GM19468 (cell line): Measurements from ENCODE around the gene CUL3.
"Not testable (repeated sequence)": the region's sequence is repeated elsewhere in the genome, so short reads cannot be mapped to it uniquely, and the experiment has no call there.

Experiments used
- ATAC-seq: cut with Tn5 transposase; IDR thresholded peaks from one replicate; pipeline ENCODE4 v1.9.1; 2021; ENCODE audit warnings: mild to moderate bottlenecking, moderate library complexity, moderate number of reproducible peaks; ENCODE audit not compliant: unreplicated experiment; ENCODE audit errors: extremely low read depth

Gene CUL3

DNA sequence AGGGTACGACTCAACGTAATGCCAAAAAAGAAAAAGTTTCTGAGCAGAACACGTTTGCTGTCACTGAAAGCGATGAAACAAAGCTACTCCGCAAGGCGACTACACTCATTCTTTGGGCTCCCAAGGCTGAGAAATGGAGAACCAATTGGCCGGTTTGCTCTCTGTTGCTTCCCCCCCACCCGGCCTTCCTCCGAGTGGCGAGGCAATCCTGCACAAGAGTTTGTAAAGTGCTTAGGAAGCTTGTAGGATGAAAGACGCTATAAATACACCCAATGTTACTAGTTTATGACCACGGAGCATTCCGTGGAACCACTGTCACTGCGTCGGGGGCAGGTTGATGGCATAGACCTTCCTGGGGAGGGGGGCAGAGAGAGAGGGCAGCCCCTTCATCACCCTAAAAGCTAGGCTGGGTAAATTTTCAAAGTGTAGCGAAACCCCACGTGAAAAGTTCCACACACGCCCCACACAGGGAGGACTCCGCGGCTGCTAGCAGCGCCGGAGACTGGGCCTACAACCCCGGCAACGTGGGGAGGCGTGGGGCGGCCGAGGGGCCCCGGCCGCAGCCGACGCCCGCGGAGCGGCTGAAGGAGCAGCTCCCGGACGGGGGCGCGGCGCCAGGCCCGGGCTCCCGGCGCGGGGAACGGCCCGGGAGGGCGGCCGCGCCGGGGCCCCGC is 915 bp downstream of the CUL3 start:
- no peak for ATAC-seq

DNA sequence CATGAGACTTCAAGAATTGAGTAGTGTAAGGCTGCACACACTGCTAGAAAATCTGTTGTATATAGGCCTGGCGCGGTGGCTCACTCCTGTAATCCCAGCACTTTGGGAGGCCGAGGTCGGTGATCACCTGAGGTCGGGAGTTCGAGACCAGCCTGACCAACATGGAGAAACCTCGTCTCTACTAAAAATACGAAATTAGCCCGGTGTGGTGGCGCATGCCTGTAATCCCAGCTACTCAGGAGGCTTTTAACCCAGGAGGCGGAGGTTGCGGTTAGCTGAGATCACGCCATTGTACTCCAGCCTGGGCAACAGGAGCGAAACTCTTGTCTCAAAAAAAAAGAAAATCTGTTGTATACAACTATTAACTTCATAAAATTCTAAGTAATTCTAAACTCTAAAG is 2.1 kb downstream of the CUL3 start:
- not testable (repeated sequence) for ATAC-seq

DNA sequence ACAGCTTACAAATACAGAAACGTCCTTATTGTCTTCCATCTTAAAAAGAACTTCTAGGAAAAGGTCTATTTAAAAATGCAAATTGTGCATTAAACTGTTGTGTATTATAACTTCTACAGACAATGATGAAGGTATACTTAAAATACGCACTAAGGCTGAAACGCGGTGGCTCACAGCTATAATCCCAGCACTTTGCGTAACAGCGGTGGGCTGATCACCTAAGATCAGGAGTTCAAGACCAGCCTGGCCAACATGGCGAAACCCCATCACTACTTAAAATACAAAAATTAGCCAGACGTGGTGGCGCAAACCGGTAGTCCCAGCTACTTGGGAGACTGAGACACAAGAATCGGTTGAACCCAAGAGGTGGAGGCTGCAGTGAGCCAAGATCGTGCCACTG is 4.9 kb downstream of the CUL3 start:
- no peak for ATAC-seq

DNA sequence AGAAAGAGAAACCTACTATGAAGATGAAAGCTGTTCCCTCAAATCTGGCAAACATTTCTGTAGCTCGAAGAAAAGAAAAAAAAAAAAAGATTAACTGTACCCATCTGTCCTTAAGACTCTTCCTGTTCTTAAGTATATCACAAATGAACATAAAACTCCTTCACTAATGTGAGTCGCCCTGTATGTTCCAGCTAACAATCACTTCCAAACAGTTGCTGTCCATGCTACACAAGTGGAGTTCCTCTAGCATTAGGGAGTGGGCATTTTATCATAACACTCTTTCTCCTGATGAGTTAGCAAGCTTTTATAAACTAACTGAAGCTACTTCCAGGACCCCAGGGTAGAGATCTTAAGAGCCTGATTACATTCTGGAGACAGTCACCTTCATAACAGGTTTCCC is 5.8 kb downstream of the CUL3 start:
- ATAC-seq = no peak

DNA sequence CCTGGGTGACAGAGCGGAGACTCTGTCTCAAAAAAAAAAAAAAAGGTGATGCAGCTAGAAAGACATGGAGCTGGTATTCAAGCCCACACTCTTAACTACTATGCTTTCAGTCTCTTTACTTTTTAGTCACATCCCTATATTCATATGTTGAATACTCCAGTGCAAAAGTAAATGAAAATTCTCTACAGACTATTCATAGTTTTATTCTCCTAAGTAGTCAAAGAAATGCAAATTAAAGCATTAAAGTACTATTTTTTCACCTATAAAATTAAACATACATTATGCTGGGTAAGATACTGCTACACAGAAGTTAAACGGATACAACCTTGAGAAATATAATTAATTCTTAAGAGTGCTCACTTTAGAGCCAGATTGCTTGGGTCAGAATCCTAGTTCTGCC is 7.6 kb downstream of the CUL3 start:
- ATAC-seq = no peak

DNA sequence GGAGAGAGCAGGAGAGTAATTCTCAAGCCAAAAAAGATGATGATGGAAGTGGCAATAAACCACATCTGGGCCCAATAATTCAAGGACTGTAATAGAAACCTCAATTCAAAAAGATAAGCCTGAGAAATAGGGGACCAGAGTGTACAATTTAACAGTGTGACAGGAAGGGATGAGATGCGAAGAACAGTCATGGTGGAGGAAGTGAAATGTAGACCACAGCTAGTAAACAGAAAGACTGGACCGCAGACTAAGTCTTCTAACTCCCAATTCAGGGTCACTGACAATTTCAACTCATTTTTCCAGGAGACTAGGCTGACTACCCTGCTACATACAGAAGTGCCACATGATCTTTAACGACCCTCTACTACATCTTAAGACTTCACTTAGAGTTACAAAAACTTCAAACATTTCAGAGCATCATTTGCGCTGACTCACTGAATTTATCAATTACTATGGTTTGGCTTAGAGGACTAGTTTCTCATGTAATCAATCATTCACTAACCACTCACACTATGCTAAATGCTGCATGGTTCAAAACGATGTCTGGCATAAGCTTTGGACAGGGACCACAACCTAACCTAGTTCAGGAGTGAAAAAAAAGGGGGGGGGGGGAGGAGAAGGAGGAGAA is 9.0 kb downstream of the CUL3 start:
- peak; percentile 83 for ATAC-seq

DNA sequence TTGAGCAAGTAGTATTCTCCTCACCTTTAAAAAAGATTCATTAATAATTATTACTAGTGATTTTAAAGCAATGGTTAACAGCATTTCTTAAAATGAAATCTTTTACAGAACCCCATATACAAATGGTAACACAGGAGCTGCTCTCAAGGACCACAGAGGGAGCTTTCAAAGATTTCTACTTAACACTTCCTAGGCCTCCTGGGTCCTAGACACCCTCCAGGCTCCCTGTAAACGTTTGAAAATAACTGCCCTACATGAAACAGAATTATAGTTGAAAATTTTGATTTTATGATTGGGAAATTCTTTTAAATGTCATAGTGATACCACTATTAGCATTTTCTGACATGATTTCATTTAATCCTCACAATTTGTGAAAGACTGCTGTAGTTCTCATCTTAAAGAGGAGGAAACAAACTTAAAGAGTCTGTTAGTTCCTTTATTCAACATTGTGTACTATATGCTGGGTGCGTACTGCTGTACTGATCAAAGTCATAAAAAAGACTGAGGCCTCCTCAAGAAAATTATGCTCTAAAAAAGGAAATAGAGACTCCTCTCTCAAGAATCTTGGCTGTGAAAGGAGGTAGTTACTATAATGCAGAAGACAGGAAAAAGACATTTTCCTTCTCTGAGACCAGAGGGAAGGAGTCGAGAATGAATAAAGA is 10.6 kb downstream of the CUL3 start:
- no peak for ATAC-seq

DNA sequence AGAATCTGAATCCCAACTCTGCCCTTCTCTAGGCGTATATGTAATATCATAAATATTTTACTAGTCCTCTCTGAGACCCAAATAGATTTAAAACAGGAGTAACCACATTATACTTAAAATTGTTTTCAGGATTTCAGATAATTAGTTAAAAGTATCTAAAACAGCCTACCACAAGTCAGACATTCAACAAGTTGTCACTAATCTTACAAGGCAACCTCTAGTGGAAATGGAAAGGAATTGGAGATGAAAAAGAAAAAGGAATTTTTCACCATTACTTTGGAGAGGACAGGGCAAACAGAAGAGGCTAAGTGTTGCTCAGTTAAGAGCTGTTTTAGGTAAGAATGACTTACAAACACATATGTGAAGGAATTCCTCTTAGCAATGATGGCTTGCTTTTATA is 11.4 kb downstream of the CUL3 start:
- ATAC-seq = no peak

DNA sequence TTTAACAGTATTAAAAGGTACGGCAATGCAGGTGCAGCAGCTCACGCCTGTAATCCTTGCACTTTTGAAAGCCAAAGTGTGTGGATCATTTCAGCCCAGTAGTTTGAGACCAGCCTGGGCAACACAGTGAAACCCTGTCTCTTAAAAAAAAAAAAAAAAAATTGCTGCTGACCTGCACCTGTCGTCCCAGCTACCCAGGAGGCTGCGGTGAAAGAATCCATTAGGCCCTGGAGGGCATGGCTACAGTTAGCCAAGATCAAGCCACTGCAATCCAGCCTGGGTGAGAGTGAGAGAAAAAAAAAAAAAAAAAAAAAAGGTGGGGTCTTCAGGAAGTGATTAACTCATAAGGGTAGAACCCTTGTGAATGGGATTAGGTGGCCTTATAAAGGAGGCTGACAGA is 12.8 kb downstream of the CUL3 start:
- no peak for ATAC-seq

DNA sequence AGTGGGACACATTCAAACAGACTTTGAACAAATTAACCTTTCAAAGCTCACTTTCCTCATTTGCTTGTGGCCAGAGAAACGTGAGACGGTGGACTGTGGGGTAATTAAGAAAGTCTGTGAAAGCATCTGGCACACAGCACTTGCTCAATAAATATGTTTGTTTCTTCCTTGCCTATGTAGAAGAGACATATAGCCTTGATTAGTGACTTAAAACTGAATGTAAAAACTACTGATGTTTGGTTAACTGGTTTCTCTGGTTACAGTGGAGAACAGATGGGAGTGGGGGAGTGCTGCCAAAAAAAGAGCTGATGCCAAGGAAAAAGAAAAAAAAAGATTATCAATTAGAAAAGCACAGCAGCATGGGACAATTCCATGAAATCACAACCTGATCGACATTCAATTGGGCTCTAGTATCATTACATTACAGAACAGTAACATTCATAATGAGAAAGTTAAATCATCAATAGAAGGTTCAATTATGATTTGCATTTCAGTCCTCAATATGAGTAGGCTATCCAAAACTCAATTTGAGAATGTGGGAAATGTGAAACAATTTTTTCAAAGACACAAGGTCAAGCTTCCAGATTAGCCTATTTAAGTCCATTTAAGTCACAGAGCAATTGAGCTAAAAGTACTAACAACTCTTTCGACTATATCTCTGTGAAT is 14.7 kb downstream of the CUL3 start:
- ATAC-seq = no peak

DNA sequence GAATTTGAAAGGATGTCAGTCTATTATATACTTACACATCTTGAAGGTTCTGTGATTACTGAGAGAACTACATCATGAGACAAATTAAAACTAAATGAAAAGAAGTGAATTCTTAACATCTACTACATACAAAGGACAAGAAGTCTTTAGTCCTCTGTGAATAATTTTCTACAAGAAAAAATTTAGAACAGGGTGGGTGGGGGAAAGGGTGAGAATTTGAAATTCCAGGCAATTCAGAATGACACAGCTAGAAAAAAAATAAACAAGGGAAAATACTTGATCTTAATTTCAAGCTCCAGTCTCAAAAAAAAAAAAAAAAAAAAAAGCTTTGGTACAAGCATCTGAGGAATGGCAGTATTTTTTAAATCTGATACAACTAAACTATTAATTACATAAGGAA is 15.5 kb downstream of the CUL3 start:
- no peak for ATAC-seq

DNA sequence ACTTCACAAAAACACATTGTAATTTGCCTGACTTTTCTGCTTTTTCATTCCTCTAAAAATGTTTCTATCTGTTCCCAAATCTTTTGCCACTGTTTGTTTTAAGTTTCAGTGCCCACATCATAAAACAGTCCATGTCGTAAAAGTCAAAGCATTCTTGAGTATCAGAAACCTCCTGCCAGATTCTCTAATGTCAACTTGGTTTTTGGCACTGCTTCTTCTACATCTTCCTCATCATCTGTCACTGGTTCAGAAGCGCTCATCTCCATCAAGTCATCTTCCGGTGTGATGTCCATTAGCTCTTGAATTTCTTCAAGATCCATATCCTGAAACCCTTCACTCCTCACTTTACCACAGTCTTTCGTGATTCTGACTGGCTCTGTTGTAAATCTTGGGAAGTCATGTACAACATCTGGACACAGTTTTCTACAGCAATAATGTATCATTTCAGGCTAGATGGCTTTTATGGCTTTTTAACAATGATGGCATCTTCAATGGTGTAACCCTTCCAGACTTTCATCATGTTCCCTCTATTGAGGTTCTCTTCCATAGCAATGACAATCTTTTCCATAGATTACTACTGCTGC is 19.6 kb downstream of the CUL3 start:
- no peak for ATAC-seq

DNA sequence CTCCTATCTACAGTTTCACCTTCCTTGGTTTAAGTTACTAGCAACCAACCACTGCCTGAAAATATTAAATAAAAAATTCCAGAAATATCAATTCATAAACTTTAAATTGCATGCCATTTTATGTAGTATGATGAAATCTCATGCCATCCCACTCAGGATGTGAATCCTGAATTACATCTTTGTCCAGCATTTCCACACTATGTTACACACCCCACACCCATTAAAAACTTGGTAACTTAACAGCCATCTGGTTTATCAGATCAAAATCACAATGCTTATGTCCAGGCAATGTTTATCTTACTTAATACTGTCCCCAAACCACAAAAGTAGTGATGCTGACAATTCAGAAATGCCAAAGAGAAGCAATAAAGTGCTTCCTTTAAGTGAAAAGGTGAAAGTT is 21.6 kb downstream of the CUL3 start:
- no peak for ATAC-seq

DNA sequence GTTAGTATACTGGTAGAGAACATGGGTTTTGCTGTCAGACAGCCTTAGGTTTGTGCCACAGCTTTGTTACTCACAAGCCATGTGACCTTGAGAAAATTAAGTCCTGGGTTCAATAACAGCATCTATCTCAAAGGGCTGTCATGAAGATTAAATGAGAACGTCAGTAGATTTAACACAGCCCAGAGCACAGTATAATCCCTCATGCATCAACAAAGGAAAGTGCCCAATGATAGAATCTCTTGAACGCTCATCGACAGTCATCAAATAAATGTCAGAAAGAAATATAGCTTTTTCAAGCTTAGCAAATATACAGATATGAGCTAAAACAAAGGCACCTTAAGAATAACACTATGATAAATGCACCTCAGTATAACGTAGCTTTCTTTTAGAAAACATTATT is 22.3 kb downstream of the CUL3 start:
- ATAC-seq = no peak

DNA sequence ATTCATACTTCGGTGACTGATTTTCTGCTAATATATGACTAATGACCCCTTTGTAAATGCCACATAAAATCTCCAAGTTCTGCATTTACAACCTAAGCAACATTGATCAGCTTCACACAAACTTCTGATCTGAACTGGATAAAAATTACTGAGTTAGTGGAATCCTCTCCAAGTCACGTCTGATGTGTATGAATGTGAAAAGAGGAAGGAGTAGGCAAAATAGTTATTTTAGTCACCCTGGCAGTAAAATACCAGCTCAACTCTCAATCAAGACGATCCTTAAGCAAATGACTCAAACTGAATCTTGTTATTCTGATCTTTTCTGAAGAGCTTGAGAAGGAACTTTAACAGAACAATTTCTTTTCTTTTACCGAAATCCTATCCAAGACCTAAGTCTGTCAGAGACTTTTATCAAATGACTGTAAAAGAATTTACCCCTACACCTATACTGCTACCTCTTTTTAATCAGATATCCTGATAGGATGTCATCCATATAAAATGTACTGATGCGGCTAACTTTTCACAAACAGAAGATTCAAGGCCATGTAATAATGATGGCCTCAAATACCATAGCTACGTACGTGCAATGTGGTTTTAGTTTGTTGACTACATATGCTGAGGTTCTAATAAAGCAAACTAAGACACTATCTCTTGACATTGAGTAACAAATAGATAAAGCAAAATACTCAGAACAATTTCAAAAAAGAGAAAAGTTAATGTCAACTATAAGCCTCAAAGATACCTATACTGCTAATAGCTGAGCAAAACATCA is 23.7 kb downstream of the CUL3 start:
- peak; percentile 30 for ATAC-seq

DNA sequence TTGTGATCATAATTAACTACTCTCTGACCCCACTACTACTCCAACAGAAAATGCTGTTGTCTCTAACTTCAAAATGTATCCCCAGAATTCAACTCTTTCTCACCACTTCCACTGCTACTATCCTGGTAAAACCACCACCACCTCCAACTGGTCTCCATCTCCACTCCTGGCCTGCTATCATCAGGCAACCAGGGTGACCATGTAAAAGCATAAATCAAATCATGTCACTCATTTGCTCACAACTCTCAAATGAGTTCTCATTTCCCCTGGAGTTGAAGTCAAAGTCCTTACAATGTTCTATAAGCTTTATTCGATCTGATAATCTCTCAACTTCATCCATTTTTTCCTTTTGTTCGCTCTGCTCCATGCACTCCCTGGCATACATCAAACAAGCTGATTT is 24.6 kb downstream of the CUL3 start:
- no peak for ATAC-seq

DNA sequence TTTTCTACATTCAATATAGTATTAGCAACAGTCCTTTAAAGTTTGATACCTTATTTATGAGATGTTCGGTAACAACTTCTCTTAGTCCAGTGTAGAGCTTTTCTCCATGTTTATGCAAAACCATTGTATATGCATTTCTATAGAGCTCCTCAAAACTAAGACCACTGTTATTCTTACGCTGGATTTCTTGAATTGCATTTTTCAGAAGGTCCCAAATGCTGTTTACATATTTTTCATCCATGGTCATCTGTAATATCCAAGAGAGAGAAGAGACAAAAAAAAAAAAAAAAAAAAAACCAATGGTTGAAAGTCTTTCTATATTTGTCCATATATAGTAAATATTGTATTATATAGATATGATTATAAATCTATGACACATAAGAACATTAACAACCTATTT is 27.6 kb downstream of the CUL3 start:
- no peak for ATAC-seq

DNA sequence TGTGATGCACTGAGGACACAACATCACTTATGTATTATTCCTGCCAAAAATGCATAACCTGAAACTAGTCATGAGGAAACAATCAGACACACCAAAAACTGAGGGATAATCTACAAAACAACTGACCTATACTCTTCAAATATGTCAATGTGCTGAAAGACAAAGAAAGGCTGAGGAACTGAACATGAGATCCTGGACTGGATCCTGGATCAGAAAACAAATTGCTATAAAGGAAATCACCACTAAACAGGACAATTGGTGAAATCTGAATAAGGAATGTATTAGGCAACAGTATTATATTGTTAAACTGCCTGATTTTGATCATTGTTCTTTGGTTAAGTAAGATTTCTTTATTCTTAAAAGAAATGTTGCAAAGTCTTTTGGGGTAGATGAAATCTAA is 28.8 kb downstream of the CUL3 start:
- no peak for ATAC-seq

DNA sequence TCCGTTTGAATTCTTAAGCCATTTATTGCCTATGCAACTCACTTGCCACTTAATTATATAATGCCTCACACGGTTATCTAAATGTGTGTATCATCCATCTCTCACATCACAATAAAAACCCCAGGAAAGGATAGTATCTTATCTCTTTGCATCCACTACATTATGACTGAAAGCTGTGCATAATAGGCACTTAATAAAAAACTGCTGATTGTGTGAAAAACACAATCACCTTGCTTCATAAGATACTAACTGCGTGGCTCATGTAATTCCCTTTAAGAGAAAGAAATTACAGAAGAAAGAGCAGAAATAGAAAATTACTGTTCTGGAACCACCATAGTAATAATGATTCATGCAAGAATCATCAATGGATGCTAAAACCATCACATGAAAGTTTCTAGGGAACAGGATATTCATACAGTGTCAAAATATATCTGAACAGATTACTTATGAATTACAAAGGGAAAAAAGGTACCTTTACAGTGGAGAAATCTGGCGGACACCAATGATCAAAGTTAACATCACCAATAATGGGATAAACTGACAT is 29.3 kb downstream of the CUL3 start:
- ATAC-seq = no peak

DNA sequence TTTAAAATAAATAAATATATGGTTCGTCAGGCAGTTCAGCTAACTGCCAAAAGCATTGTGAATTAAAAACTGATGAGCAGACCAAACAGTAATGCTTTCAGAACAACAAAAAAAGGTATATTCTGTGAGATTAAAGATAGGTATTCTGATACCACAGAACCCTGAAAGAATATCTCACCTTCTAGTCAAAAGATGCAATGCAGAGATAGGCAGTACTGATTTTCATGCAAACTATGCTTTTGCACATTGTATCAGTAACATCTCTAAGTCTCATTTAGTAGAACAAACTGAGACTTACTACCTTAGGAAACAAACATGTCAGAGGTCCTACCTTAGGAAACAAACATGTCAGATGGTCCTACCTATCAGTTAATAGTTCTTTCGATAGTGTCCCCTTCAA is 32.4 kb downstream of the CUL3 start:
- no peak for ATAC-seq
